H1 (cell line): ENCODE data around the gene NECTIN1. TPM values are rescaled to one million over a fixed set of nuclear protein-coding genes. Genes with fewer than 3 reads are reported as not detected.

Source experiments
- CTCF ChIA-PET: fragments of 300-600 bp; sonication (Branson Sonifier 250); formaldehyde crosslinking; loops from one replicate; lab custom pipeline; 2021; ENCODE audit not compliant: partially characterized antibody; lab: Charles Lee
- POLR2A ChIA-PET: fragments of 300-600 bp; sonication (Branson Sonifier 250); formaldehyde crosslinking; loops from one replicate; lab custom pipeline; 2021; ENCODE audit warnings: inconsistent platforms; ENCODE audit not compliant: partially characterized antibody; lab: Charles Lee
- DNase-seq, 2 experiments: peaks; one replicate each; pipeline versions ENCODE4 v3.0.0 to v3.0.0-alpha.2; 2010 to 2022; ENCODE audit warnings: low spot score in 2 of 2, low read depth in 1 of 2, mixed read lengths in 1 of 2
- FAIRE-seq: peaks from 2 replicates; lab custom pipeline; 2011; peaks lifted over from hg19 to GRCh38; lab: Jason Lieb, UNC
- H2AFZ ChIP-seq: 2 replicates; pipeline ENCODE4 v1.8.1; 2012; ENCODE audit warnings: low read length, inconsistent platforms
- H2AK5ac ChIP-seq: 2 replicates; pipeline ENCODE4 v1.6.1; 2013; ENCODE audit warnings: low read depth, low read length
- H2BK120ac ChIP-seq: replicated peaks from 2 replicates; pipeline ENCODE3; 2013; ENCODE audit warnings: low read depth, low read length, inconsistent platforms
- H2BK12ac ChIP-seq: 2 replicates; pipeline ENCODE4 v1.6.1; 2013; ENCODE audit warnings: low read depth, low read length
- H2BK15ac ChIP-seq: 2 replicates; pipeline ENCODE4 v1.6.1; 2013; ENCODE audit warnings: low read length
- H2BK20ac ChIP-seq: 2 replicates; pipeline ENCODE4 v1.6.1; 2013; ENCODE audit warnings: low read length
- H2BK5ac ChIP-seq: 2 replicates; pipeline ENCODE4 v1.6.1; 2013; ENCODE audit warnings: low read depth, low read length
- H3K14ac ChIP-seq: 2 replicates; pipeline ENCODE4 v1.6.1; 2013; ENCODE audit warnings: inconsistent platforms; ENCODE audit not compliant: insufficient read length
- H3K18ac ChIP-seq: 2 replicates; pipeline ENCODE4 v1.6.1; 2013; ENCODE audit warnings: low read length; ENCODE audit errors: extremely low read depth
- H3K23ac ChIP-seq: 2 replicates; pipeline ENCODE4 v1.6.1; 2013; ENCODE audit warnings: inconsistent platforms; ENCODE audit not compliant: insufficient read length
- H3K23me2 ChIP-seq: 2 replicates; pipeline ENCODE4 v1.6.1; 2013; ENCODE audit warnings: low read depth, low read length
- H3K27ac ChIP-seq: 2 replicates; pipeline ENCODE4 v1.6.1; 2011; ENCODE audit warnings: low read depth, low read length, inconsistent platforms
- H3K27me3 ChIP-seq, 4 experiments: replicated peaks in 1 of 4; 1 replicate in 1 of 4; 2 replicates in 3 of 4; pipeline versions ENCODE4 v1.6.1 to v1.8.1; 2011 to 2013; ENCODE audit warnings: low read length in 3 of 4, mild to moderate bottlenecking in 3 of 4, inconsistent platforms in 2 of 4, mixed read lengths in 2 of 4, moderate library complexity in 1 of 4; ENCODE audit not compliant: control insufficient read depth in 3 of 4, insufficient read depth in 3 of 4; ENCODE audit errors: extremely low read depth in 1 of 4
- H3K36me3 ChIP-seq, 4 experiments: 2 replicates each; pipeline versions ENCODE4 v1.6.1 to v1.8.1; 2011 to 2013; ENCODE audit warnings: mild to moderate bottlenecking in 4 of 4, low read length in 3 of 4, moderate library complexity in 2 of 4, control low read depth in 1 of 4, inconsistent platforms in 1 of 4; ENCODE audit not compliant: insufficient read depth in 4 of 4, control insufficient read depth in 2 of 4
- H3K4ac ChIP-seq: replicated peaks from 2 replicates; pipeline ENCODE3; 2013; ENCODE audit warnings: low read length, low read depth, mixed read lengths, inconsistent platforms; ENCODE audit not compliant: insufficient read length
- H3K4me1 ChIP-seq, 4 experiments: replicated peaks in 1 of 4; 1 replicate in 1 of 4; 2 replicates in 3 of 4; pipeline versions ENCODE4 v1.6.1 to v1.8.1; 2011 to 2013; ENCODE audit warnings: low read length in 3 of 4, inconsistent platforms in 2 of 4, mixed read lengths in 1 of 4; ENCODE audit not compliant: insufficient read depth in 4 of 4, control insufficient read depth in 3 of 4
- H3K4me2 ChIP-seq, 2 experiments: 2 replicates each; pipeline versions ENCODE4 v1.6.1 to v1.8.1; 2011 to 2013; ENCODE audit warnings: low read depth in 2 of 2, low read length in 2 of 2, control low read depth in 1 of 2, inconsistent platforms in 1 of 2, mild to moderate bottlenecking in 1 of 2; ENCODE audit not compliant: insufficient read depth in 1 of 2
- H3K4me3 ChIP-seq, 4 experiments: fragments of 200-600, 300-600 bp in 1 of 4; sonication (generic), shearing (Covaris generic), sonication (Bioruptor Twin) in 1 of 4; 2 replicates each; pipeline versions ENCODE4 v1.5.1 to v1.8.1; 2011 to 2016; ENCODE audit warnings: low read length in 4 of 4, low read depth in 3 of 4, control low read depth in 2 of 4, inconsistent platforms in 2 of 4, mild to moderate bottlenecking in 2 of 4, mixed read lengths in 1 of 4, moderate library complexity in 1 of 4; ENCODE audit not compliant: insufficient read depth in 2 of 4; ENCODE audit errors: extremely low read depth in 1 of 4
- H3K56ac ChIP-seq: replicated peaks from 2 replicates; pipeline ENCODE3; 2013; ENCODE audit warnings: low read depth, mild to moderate bottlenecking, mixed read lengths, low read length, inconsistent platforms; ENCODE audit not compliant: insufficient read length
- H3K79me1 ChIP-seq: 2 replicates; pipeline ENCODE4 v1.6.1; 2013; ENCODE audit warnings: low read depth, low read length, control low read depth
- H3K79me2 ChIP-seq, 2 experiments: 2 replicates each; pipeline versions ENCODE4 v1.6.1 to v1.8.1; 2012 to 2013; ENCODE audit warnings: low read length in 2 of 2, mild to moderate bottlenecking in 2 of 2, inconsistent platforms in 1 of 2; ENCODE audit not compliant: insufficient read depth in 2 of 2, control insufficient read depth in 1 of 2
- H3K9ac ChIP-seq, 4 experiments: replicated peaks in 1 of 4; 1 replicate in 1 of 4; 2 replicates in 3 of 4; pipeline versions ENCODE4 v1.6.1 to v1.8.1; 2011 to 2013; ENCODE audit warnings: low read depth in 3 of 4, low read length in 3 of 4, control low read depth in 2 of 4, mild to moderate bottlenecking in 2 of 4, moderate library complexity in 2 of 4, inconsistent platforms in 1 of 4; ENCODE audit errors: extremely low read depth in 1 of 4
- H3K9me3 ChIP-seq, 2 experiments: 2 replicates each; pipeline versions ENCODE4 v1.6.1 to v1.8.1; 2012 to 2013; ENCODE audit warnings: mild to moderate bottlenecking in 2 of 2, moderate library complexity in 2 of 2, control low read depth in 1 of 2, inconsistent platforms in 1 of 2, low read depth in 1 of 2, low read length in 1 of 2, mixed read lengths in 1 of 2; ENCODE audit not compliant: insufficient read depth in 2 of 2
- H4K20me1 ChIP-seq, 2 experiments: replicated peaks in 1 of 2; 2 replicates each; pipeline versions ENCODE3 to v1.8.1; 2011 to 2013; ENCODE audit warnings: inconsistent platforms in 2 of 2, low read length in 2 of 2, mild to moderate bottlenecking in 1 of 2; ENCODE audit not compliant: insufficient read depth in 2 of 2, control insufficient read depth in 1 of 2
- H4K5ac ChIP-seq: 2 replicates; pipeline ENCODE4 v1.6.1; 2013; ENCODE audit warnings: low read length, low read depth, mixed read lengths, inconsistent platforms; ENCODE audit not compliant: insufficient read length
- H4K8ac ChIP-seq: 2 replicates; pipeline ENCODE4 v1.8.0; 2013; ENCODE audit warnings: mild to moderate bottlenecking, moderate library complexity, low read length, inconsistent platforms; ENCODE audit not compliant: insufficient read depth; ENCODE audit errors: extremely low read depth
- H4K91ac ChIP-seq: replicated peaks from 2 replicates; pipeline ENCODE3; 2013; ENCODE audit warnings: low read length, mixed read lengths, inconsistent platforms; ENCODE audit not compliant: insufficient read length
- SRF ChIP-seq: IDR thresholded peaks from 2 replicates; pipeline ENCODE4 v1.6.1; 2011; ENCODE audit warnings: mild to moderate bottlenecking, low read depth, low read length, moderate library complexity
- TAF7 ChIP-seq: optimal IDR thresholded peaks from 2 replicates; pipeline ENCODE3; 2011; ENCODE audit warnings: low read depth, mild to moderate bottlenecking, inconsistent platforms, low read length, moderate library complexity, borderline replicate concordance
- TEAD4 ChIP-seq: IDR thresholded peaks from 2 replicates; pipeline ENCODE4 v1.6.1; 2012; ENCODE audit warnings: low read depth, low read length, inconsistent platforms, mixed read lengths
- WGBS, 2 experiments: shearing (Covaris generic) in 1 of 2; methylation state at CpG; one replicate each; pipeline versions ENCODE4 v1.1.6 to v1.1.7; 2013 to 2015; ENCODE audit warnings: low lambda C conversion rate in 2 of 2, mixed read lengths in 2 of 2, inconsistent platforms in 1 of 2, low coverage in 1 of 2, missing lambda C conversion rate in 1 of 2; ENCODE audit not compliant: insufficient replicate concordance in 2 of 2, insufficient coverage in 1 of 2, insufficient read length in 1 of 2; ENCODE audit errors: extremely low coverage in 1 of 2, missing lambda C conversion rate in 1 of 2; 5-methylcytosine and 5-hydroxymethylcytosine counted together
- polyA plus RNA-seq, 7 experiments: library from polyadenylated mRNA; depleted of rRNA in 3 of 7; stranded (reverse) in 5 of 7; unstranded in 2 of 7; fragments of >200 nt in 5 of 7; fragments of 200-250 nt in 2 of 7; gene quantifications; 1 replicate in 5 of 7; 2 replicates in 1 of 7; 4 replicates in 1 of 7; pipeline versions ENCODE4 v1.2.1 to v1.2.3, GENCODE V29; 2011 to 2013; ENCODE audit warnings: missing spikeins in 2 of 7, mixed read lengths in 2 of 7
- total RNA-seq: library from RNA; stranded (reverse); fragmentation: NEBNext Ultra II Directional; extraction: Animal tissue kit (Norgen Biotek cat#: 25700); gene quantifications from 2 replicates; pipeline ENCODE4 v1.2.1, GENCODE V29; 2021

Gene NECTIN1
- total and polyA plus RNA-seq, 2 of the 8 experiments (the other 6 are each of a cell fraction or from before 2014, with no cell fraction given), result 43.2 to 97.7 TPM

DNA sequence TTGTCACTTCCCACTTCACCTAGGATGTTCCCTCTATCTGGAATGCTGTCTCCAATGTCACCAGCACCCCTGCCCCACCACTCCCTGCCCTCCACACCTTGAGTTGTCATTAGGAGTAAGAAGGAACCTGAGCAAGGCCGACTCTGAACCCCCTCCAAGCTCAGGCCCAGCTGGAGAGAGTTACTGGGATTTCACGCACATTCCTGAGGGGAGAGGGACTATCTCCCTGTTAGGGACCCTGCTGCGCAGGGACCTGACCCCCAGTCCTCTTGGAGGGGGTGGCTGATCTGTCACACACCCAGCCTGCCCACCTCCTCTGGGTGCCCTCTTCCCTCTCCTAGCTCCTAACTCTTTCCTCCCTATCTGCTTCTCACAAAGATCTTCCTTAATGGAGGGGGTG, 81.7 kb downstream of the NECTIN1 start:
- Histone ChIP-seq H3K23me2 (peaks cover 3% of the 10 kb centered on the region; the same call in 1 of the 2 replicates), H3K9ac (no peak overlapping the region; a peak in 1 of 7 replicates), H3K27me3 (no peaks in the 10 kb centered on the region), H4K8ac (no peak overlapping the region), H3K36me3 (no peaks in the 10 kb centered on the region), H3K23ac (no peak overlapping the region), H2BK20ac (no peak overlapping the region), H3K4me3 (no peak overlapping the region), H3K4me1 (peaks cover 3 to 15% (median 6%) of the 10 kb centered on the region in 4 experiments), H4K5ac (no peak overlapping the region), H2BK5ac (no peak overlapping the region), H3K27ac (no peak overlapping the region), H2AFZ (no peak overlapping the region), H3K9me3 (no peaks in the 10 kb centered on the region), H2BK12ac (no peak overlapping the region), H3K4me2 (0 out of 4 replicates have a peak overlapping the region, but pooled peaks of 1 of the 2 experiments have one; percentile 6), H4K20me1 (no peaks in the 10 kb centered on the region), H4K91ac (no peak overlapping the region), H3K56ac (no peak overlapping the region), H3K18ac (no peak overlapping the region), H3K79me2 (no peaks in the 10 kb centered on the region), H2BK120ac (no peak overlapping the region), H3K14ac (no peak overlapping the region), H2BK15ac (no peak overlapping the region), H3K4ac (no peak overlapping the region), H2AK5ac (no peak overlapping the region), H3K79me1 (no peaks in the 10 kb centered on the region)
- WGBS, 2 experiments, result 81% methylated on average over 3 of the region's 3 CpGs; no CpG with 5 or more reads in 1 of the 2 experiments
- ChIA-PET CTCF (interaction anchor here (0.6 to 19.1 kb wide), 15 partner anchors 9 to 1841 kb away, joined by 3 to 245 read pairs (median 5); partner anchors contain the start of gene NECTIN1), POLR2A (interaction anchor here (1.3 kb wide), 1 partner anchor 16 kb away, joined by 5 read pairs; no protein-coding TSS in a partner anchor)
- FAIRE-seq (no peak), DNase-seq (no peak)
- TF ChIP-seq TAF7, result no peak
- TF ChIP-seq SRF, result no peak
- peak; percentile 85 for TF ChIP-seq TEAD4
